ENCODE measurements around the gene PIP5K1B. TPM values are rescaled to one million over a fixed set of nuclear protein-coding genes. Genes with fewer than 3 reads are reported as not detected.

Gene PIP5K1B
- total and polyA plus RNA-seq, 2 of the 13 experiments (the other 11 are each of a cell fraction or from before 2014, with no cell fraction given) = 15.8 to 17.5 TPM

GRCh38 chr9:69035438-69036308 lies 330.6 kb downstream of the PIP5K1B start, which contains the start of gene FXN (continued):
- TF ChIP-seq RBM22 (optimal IDR thresholded peaks at IDR 0.05; ENCODE audit: low read length) = no peak
- TF ChIP-seq ZNF589 (CRISPR knock-in tag; conservative IDR thresholded peaks at IDR 0.05) = no peak
- TF ChIP-seq ZNF569 (CRISPR knock-in tag; IDR thresholded peaks at IDR 0.05; ENCODE audit: borderline replicate concordance) = no peak; the same call in 1 of the 2 replicates
- TF ChIP-seq U2AF2 (IDR thresholded peaks at IDR 0.05; ENCODE audit: low read depth, low read length) = no peak
- TF ChIP-seq YEATS4 (CRISPR knock-in tag; IDR thresholded peaks at IDR 0.05; ENCODE audit: borderline replicate concordance) = peak; percentile 91
- no peak; the same call in 1 of the 2 replicates for TF ChIP-seq ISX (CRISPR knock-in tag; conservative IDR thresholded peaks at IDR 0.05)
- TF ChIP-seq CC2D1A (CRISPR knock-in tag; IDR thresholded peaks at IDR 0.05) = no peak
- TF ChIP-seq UBTF (CRISPR knock-in tag; IDR thresholded peaks at IDR 0.05) = peak; percentile 97
- no peak for TF ChIP-seq KAT2B (IDR thresholded peaks at IDR 0.05; ENCODE audit: borderline replicate concordance, low read depth, low read length)
- no peak; the same call in none of the 2 replicates for TF ChIP-seq ZNF232 (CRISPR knock-in tag; IDR thresholded peaks at IDR 0.05; ENCODE audit: borderline replicate concordance)
- no peak for TF ChIP-seq AGO1 (IDR thresholded peaks at IDR 0.05; ENCODE audit: low read depth, low read length, poor library complexity, severe bottlenecking)
- peak; percentile 68; the same call in 1 of the 2 replicates for TF ChIP-seq KDM5B (CRISPR knock-in tag; IDR thresholded peaks at IDR 0.05; ENCODE audit: borderline replicate concordance)
- TF ChIP-seq ZNF746 (CRISPR knock-in tag; IDR thresholded peaks at IDR 0.05) = 0 out of 2 replicates have a peak, but pooled peaks have one; percentile 33
- TF ChIP-seq ZNF275 (CRISPR knock-in tag; IDR thresholded peaks at IDR 0.05; ENCODE audit: borderline replicate concordance) = peak; percentile 17; the same call in 1 of the 2 replicates
- peak; percentile 86; the same call in 1 of the 2 replicates for TF ChIP-seq ZNF564 (CRISPR knock-in tag; IDR thresholded peaks at IDR 0.05)
- TF ChIP-seq ZNF678 (CRISPR knock-in tag; IDR thresholded peaks at IDR 0.05) = peak; percentile 65; the same call in 1 of the 2 replicates
- no peak for TF ChIP-seq LRRFIP1 (CRISPR knock-in tag; conservative IDR thresholded peaks at IDR 0.05)
- peak; percentile 32; the same call in 1 of the 2 replicates for TF ChIP-seq RARA (CRISPR knock-in tag; IDR thresholded peaks at IDR 0.05)
- TF ChIP-seq ZNF766 (CRISPR knock-in tag; IDR thresholded peaks at IDR 0.05; ENCODE audit: borderline replicate concordance) = peak; percentile 69; the same call in 1 of the 2 replicates
- no peak for TF ChIP-seq SRSF9 (IDR thresholded peaks at IDR 0.05; ENCODE audit: borderline replicate concordance, insufficient read depth, low read depth, low read length, poor library complexity, severe bottlenecking)
